ENCODE measurements around the gene CDK6. TPM values are rescaled to one million over a fixed set of nuclear protein-coding genes. Genes with fewer than 3 reads are reported as not detected.

CDK6 gene
- total and polyA plus RNA-seq, 9 of the 15 experiments (the other 6 are each of a cell fraction or from before 2014, with no cell fraction given) = 7.6 to 109 (median 44.4) TPM

- Histone ChIP-seq H3K9ac (ENCODE audit: insufficient read depth in 1 of 2, low read depth in 2 of 2, low read length in 2 of 2) (no peak overlapping the region), H2AFZ (ENCODE audit: low read depth, low read length) (no peak overlapping the region), H3K36me3 (ENCODE audit: control insufficient read depth, insufficient read depth, low read length) (peaks cover 4% of the 10 kb centered on the region; the same call in 1 of the 3 replicates), H4K20me1 (replicated peaks; ENCODE audit: control insufficient read depth, insufficient read depth, low read length) (no peaks in the 10 kb centered on the region), H3K4me1 (replicated peaks in 1 of 2; ENCODE audit: control insufficient read depth in 2 of 2, insufficient read depth in 2 of 2, low read length in 2 of 2) (peaks cover 0 to 20% of the 10 kb centered on the region in 2 experiments; a peak in 3 of 5 replicates), H3K9me1 (ENCODE audit: control insufficient read depth, insufficient read depth, low read length) (peaks cover 3% of the 10 kb centered on the region), H3K27me3 (ENCODE audit: control insufficient read depth in 2 of 2, insufficient read depth in 2 of 2, low read length in 2 of 2) (no peaks in the 10 kb centered on the region), H3K9me3 (replicated peaks; ENCODE audit: control insufficient read depth, insufficient read depth, low read depth, low read length) (no peaks in the 10 kb centered on the region), H3K79me2 (ENCODE audit: control insufficient read depth, insufficient read depth, low read length) (no peaks in the 10 kb centered on the region; the same call in 1 of the 3 replicates), H3K4me2 (ENCODE audit: insufficient read depth, low read length) (no peak overlapping the region), H3K27ac (ENCODE audit: extremely low read depth, low read depth, low read length) (no peak overlapping the region), H3K4me3 (no peak overlapping the region)
- TF ChIP-seq ZNF507 (tag; conservative IDR thresholded peaks at IDR 0.05) (no peak), CREBBP (IDR thresholded peaks at IDR 0.05; ENCODE audit: low read depth, low read length) (no peak), ZNF76 (CRISPR knock-in tag; IDR thresholded peaks at IDR 0.05; ENCODE audit: borderline replicate concordance) (no peak), CXXC5 (CRISPR knock-in tag; IDR thresholded peaks at IDR 0.05) (no peak), HBP1 (CRISPR knock-in tag; IDR thresholded peaks at IDR 0.05) (no peak), ARID2 (IDR thresholded peaks at IDR 0.05) (no peak), ESRRB (CRISPR knock-in tag; IDR thresholded peaks at IDR 0.05; ENCODE audit: borderline replicate concordance) (no peak), TAF7 (tag; IDR thresholded peaks at IDR 0.05) (no peak), ZFX (CRISPR knock-in tag; IDR thresholded peaks at IDR 0.05) (no peak), HLTF (IDR thresholded peaks at IDR 0.05) (no peak), NFE2L1 (tag; IDR thresholded peaks at IDR 0.05; ENCODE audit: borderline replicate concordance, low read depth) (no peak), NFYB (IDR thresholded peaks at IDR 0.05; ENCODE audit: extremely low read depth, insufficient read length) (no peak), ZBTB2 (IDR thresholded peaks at IDR 0.05) (no peak), TRIM24 (IDR thresholded peaks at IDR 0.05) (no peak), POLR2G (IDR thresholded peaks at IDR 0.05; ENCODE audit: low read depth, low read length) (no peak), EP400 (IDR thresholded peaks at IDR 0.05) (no peak)
- CTCF ChIA-PET (ENCODE audit: low intra/inter-chr PET ratio) = no interaction called here
- BruUV-seq (replicated peaks) = no TSS peak
- no peak for ATAC-seq
- in situ Hi-C loops (cut with MboI) = no loop called here
- peak; percentile 32 for FAIRE-seq
- intact Hi-C loops (cut with micrococcal nuclease) = no loop called here
- 92% methylated on average over 9 of the region's 9 CpGs for WGBS (ENCODE audit: insufficient coverage, low coverage, missing lambda C conversion rate)
- no peak for DNase-seq (ENCODE audit: extremely low read depth in 1 of 4, low spot score in 3 of 4)
- POLR2A ChIA-PET = no interaction called here
Measured at GRCh38 chr7:92639213-92639896, 197.0 kb downstream of the CDK6 start.

Data from K562 (cell line).